HL-60 (cell line): ENCODE data around the gene RTKN.

Experiments
- DNase-seq, 2 experiments: peaks; one replicate each; pipeline ENCODE4 v3.0.0-alpha.2; 2010 to 2020; ENCODE audit warnings: low read depth in 1 of 2, low spot score in 1 of 2
- H3K27ac ChIP-seq: fragments of 250-450 bp; sonication (Bioruptor Pico); replicated peaks from 2 replicates; pipeline ENCODE4 v1.5.1; 2020; ENCODE audit warnings: mild to moderate bottlenecking, moderate library complexity
- H3K27me3 ChIP-seq: fragments of 250-450 bp; sonication (Bioruptor Pico); 2 replicates; pipeline ENCODE4 v1.5.1; 2021; ENCODE audit warnings: mild to moderate bottlenecking, moderate library complexity; ENCODE audit not compliant: insufficient read depth, poor library complexity, severe bottlenecking
- H3K4me3 ChIP-seq: replicated peaks from 2 replicates; pipeline ENCODE4 v1.5.1; 2011; ENCODE audit warnings: mild to moderate bottlenecking, control low read depth, low read length; ENCODE audit not compliant: insufficient read depth
- GABPA ChIP-seq: IDR thresholded peaks from 2 replicates; pipeline ENCODE4 v1.6.1; 2012; ENCODE audit warnings: low read depth
- POLR2AphosphoS5 ChIP-seq: IDR thresholded peaks from 2 replicates; pipeline ENCODE4 v1.6.1; 2012; ENCODE audit warnings: low read depth
- SPI1 ChIP-seq: IDR thresholded peaks from 2 replicates; pipeline ENCODE4 v1.6.1; 2012; ENCODE audit warnings: low read depth, mild to moderate bottlenecking, borderline replicate concordance
- TF ChIP-seq, protein P1 (sequence below): IDR thresholded peaks from 2 replicates; pipeline ENCODE4 v1.6.1; 2012; ENCODE audit warnings: low read depth; ENCODE audit not compliant: insufficient replicate concordance
- TF ChIP-seq, protein P2 (sequence below): IDR thresholded peaks from one replicate; pipeline ENCODE4 v1.5.1; 2011; ENCODE audit warnings: low read length, control low read depth, inconsistent platforms; ENCODE audit not compliant: insufficient read depth

RTKN gene

DNA sequence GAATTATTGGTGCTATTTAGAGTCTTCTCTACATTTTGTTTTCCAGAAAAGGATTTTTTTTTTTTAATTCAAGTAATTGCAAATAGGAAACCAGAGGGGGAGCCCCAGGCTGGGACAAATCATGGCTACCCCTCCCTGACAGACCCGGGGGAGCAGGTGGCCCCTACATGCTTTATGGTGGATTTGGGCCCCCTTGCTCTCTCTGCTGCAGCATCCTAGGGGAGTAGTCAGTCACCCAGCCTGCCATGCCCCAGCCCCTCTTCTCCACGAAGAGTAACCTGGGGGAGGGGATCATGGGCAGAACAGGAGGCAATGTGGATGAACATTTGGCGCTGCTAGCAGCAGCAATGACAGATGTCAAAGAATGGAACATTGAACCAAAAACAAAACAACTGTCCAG, 25.0 kb downstream of the RTKN start:
- H3K27ac ChIP-seq = no peak overlapping the region
- no peak for DNase-seq
- no peak overlapping the region for H3K4me3 ChIP-seq
- TF ChIP-seq SPI1 (no peak), GABPA (no peak)
- TF ChIP-seq, protein P1, sequence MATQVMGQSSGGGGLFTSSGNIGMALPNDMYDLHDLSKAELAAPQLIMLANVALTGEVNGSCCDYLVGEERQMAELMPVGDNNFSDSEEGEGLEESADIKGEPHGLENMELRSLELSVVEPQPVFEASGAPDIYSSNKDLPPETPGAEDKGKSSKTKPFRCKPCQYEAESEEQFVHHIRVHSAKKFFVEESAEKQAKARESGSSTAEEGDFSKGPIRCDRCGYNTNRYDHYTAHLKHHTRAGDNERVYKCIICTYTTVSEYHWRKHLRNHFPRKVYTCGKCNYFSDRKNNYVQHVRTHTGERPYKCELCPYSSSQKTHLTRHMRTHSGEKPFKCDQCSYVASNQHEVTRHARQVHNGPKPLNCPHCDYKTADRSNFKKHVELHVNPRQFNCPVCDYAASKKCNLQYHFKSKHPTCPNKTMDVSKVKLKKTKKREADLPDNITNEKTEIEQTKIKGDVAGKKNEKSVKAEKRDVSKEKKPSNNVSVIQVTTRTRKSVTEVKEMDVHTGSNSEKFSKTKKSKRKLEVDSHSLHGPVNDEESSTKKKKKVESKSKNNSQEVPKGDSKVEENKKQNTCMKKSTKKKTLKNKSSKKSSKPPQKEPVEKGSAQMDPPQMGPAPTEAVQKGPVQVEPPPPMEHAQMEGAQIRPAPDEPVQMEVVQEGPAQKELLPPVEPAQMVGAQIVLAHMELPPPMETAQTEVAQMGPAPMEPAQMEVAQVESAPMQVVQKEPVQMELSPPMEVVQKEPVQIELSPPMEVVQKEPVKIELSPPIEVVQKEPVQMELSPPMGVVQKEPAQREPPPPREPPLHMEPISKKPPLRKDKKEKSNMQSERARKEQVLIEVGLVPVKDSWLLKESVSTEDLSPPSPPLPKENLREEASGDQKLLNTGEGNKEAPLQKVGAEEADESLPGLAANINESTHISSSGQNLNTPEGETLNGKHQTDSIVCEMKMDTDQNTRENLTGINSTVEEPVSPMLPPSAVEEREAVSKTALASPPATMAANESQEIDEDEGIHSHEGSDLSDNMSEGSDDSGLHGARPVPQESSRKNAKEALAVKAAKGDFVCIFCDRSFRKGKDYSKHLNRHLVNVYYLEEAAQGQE = no peak
- H3K27me3 ChIP-seq = peaks cover 30% of the 10 kb centered on the region

DNA sequence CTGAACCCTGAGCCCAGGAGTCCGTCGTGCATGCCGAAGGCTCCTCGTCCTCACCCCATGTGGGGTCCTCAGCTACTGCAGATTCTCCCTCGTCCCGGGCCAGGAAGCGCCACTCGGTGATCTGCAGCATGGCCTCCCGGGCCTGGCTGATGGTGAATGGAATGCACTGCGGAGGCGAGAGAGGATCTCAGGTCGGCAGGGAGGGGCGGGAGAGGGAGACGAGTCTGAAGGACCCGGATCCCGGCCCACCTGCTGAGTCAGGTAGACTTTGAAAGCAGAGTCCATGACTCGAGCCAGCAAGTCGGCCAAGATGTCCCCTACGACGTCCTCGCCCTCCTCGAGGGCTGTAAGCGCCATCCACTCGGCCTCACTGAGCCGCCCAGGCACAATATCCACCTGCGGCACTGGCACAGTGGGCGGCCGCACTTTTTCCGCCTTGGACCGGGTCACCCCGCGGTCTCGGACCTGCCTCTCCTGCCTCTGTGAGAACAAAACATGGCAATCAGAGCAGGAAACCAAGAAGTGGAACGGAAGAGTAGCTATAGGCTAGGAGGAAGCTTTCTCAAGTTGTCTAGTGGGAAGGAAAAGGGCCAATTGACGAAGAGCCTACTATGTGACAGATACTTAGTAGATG, 25.9 kb downstream of the RTKN start:
- Histone ChIP-seq H3K27ac (no peak overlapping the region), H3K4me3 (no peak overlapping the region), H3K27me3 (peaks cover 30% of the 10 kb centered on the region)
- no peak for TF ChIP-seq GABPA
- no peak for TF ChIP-seq SPI1
- TF ChIP-seq, protein P1 = no peak
- TF ChIP-seq, protein P2, sequence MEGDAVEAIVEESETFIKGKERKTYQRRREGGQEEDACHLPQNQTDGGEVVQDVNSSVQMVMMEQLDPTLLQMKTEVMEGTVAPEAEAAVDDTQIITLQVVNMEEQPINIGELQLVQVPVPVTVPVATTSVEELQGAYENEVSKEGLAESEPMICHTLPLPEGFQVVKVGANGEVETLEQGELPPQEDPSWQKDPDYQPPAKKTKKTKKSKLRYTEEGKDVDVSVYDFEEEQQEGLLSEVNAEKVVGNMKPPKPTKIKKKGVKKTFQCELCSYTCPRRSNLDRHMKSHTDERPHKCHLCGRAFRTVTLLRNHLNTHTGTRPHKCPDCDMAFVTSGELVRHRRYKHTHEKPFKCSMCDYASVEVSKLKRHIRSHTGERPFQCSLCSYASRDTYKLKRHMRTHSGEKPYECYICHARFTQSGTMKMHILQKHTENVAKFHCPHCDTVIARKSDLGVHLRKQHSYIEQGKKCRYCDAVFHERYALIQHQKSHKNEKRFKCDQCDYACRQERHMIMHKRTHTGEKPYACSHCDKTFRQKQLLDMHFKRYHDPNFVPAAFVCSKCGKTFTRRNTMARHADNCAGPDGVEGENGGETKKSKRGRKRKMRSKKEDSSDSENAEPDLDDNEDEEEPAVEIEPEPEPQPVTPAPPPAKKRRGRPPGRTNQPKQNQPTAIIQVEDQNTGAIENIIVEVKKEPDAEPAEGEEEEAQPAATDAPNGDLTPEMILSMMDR = no peak
- no peak for TF ChIP-seq POLR2AphosphoS5
- no peak for DNase-seq

DNA sequence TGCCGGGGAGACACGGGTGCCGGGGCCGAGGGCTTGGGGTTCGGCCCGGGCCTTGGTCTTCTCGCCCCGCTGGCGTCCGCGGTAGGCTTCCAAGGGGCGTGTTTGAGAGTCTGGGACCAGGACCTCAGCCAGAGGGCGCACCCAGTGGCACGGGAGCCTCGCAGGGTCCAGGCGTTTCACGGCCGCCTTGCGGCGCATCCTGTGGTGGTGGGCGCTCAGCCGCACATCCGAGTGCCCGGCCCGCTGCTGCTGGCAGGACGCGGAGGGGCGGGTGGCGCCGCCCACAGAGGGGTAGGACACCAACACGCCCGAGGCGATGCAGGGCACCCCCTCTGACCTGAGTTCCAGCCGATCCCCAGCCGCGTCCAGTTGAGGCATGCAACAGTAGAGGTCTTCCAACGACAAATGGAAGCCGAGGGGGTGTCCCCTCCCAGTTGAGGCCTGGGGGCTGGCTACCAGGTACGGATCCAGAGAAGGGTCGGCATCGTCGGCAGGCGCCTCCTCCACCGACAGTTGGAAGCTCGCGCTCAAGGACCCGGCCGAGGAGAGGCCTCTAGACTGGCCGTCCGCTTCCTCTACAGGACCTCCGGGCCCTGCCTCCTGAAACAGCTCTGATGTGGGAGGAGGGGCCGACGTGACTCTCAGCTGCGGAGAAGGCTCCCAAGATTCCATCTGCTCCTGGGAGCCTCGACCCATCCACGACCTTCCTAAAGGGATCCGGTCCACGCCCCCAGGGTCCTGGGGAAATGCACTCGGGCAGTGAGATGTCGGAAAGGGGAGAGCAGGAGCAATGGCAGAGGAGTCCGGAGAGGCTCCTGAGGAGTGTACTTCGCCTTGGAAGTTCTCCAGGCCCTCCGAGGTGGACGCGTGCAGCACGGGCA, 26.6 kb downstream of the RTKN start:
- Histone ChIP-seq H3K27ac (no peak overlapping the region), H3K4me3 (no peak overlapping the region), H3K27me3 (peaks cover 30% of the 10 kb centered on the region)
- no peak for DNase-seq
- no peak for TF ChIP-seq SPI1
- TF ChIP-seq GABPA = no peak
- TF ChIP-seq POLR2AphosphoS5 = no peak
- TF ChIP-seq, protein P1 = no peak
- TF ChIP-seq, protein P2 = no peak
